ENCODE results near the gene SEC24D. TPM values are rescaled to one million over a fixed set of nuclear protein-coding genes. Genes with fewer than 3 reads are reported as not detected.

SEC24D gene
- total RNA-seq, 4 donors from 2014 or later: 9.7 to 37.9 (median 17.0) TPM

- H3K9me3 ChIP-seq: no peaks in the 10 kb centered on the region
- no peak for TF ChIP-seq CTCF (IDR thresholded peaks at IDR 0.05)
- no peak for TF ChIP-seq POLR2AphosphoS5 (IDR thresholded peaks at IDR 0.05)
- TF ChIP-seq POLR2A (IDR thresholded peaks at IDR 0.05): no peak
- no peak for TF ChIP-seq EP300 (IDR thresholded peaks at IDR 0.05; ENCODE audit: low read depth)
- intact Hi-C loops (cut with DNase I; ENCODE audit: low total_unique reads) (no loop called here), in situ Hi-C loops (cut with MboI; ENCODE audit: low pct_ligation_motif_present in 1 of 4, low pct_unique_long_range_greater_than_20kb in 1 of 4, low sequenced_read_pairs in 3 of 4) (loop anchor here in 2 of 4 donors (10.0 to 25.0 kb wide), 3 partner anchors 114 to 214 kb away; partner anchors contain the start of gene SYNPO2 (in 1 of the 2))
- H3K27ac ChIP-seq: peak overlapping the region; percentile 48 to 81 (median 78)
- no peak overlapping the region for H3K4me3 ChIP-seq
- H3K4me1 ChIP-seq: peaks cover 0 to 46% (median 9%) of the 10 kb centered on the region in 4 donors
- DNase-seq: no peak
- no peaks in the 10 kb centered on the region for H3K36me3 ChIP-seq
- WGBS, 2 donors (ENCODE audit: low coverage in 1 of 2): 64 to 72% methylated on average over 2 to 3 of the region's 3 CpGs
- no peaks in the 10 kb centered on the region for H3K27me3 ChIP-seq
These were observed 63.0 kb downstream of the SEC24D start for GRCh38 chr4:118772767-118773428.

GRCh38 chr4:118772081-118772766, 63.7 kb downstream of the SEC24D start:
- Histone ChIP-seq H3K27ac (peak overlapping the region; percentile 66 to 81 (median 78)), H3K36me3 (peaks cover 0 to 2% (median 0%) of the 10 kb centered on the region in 4 donors), H3K4me3 (no peak overlapping the region), H3K27me3 (no peaks in the 10 kb centered on the region), H3K9me3 (no peaks in the 10 kb centered on the region), H3K4me1 (peaks cover 0 to 46% (median 9%) of the 10 kb centered on the region in 4 donors)
- in situ Hi-C loops (cut with MboI; ENCODE audit: low pct_ligation_motif_present in 1 of 4, low pct_unique_long_range_greater_than_20kb in 1 of 4, low sequenced_read_pairs in 3 of 4): loop anchor here in 2 of 4 donors (10.0 to 25.0 kb wide), 3 partner anchors 115 to 215 kb away; partner anchors contain the start of gene SYNPO2 (in 1 of the 2)
- 34 to 66% methylated on average over 4 to 7 of the region's 7 CpGs for WGBS, 2 donors (ENCODE audit: low coverage in 1 of 2)
- intact Hi-C loops (cut with DNase I; ENCODE audit: low total_unique reads): no loop called here
- TF ChIP-seq EP300 (IDR thresholded peaks at IDR 0.05; ENCODE audit: low read depth) (no peak), POLR2AphosphoS5 (IDR thresholded peaks at IDR 0.05) (no peak), CTCF (IDR thresholded peaks at IDR 0.05) (peak; percentile 49 to 72 (median 57)), POLR2A (IDR thresholded peaks at IDR 0.05) (no peak)
- no peak for DNase-seq

- 80 to 83% methylated on average over 2 of the region's 2 CpGs for WGBS, 2 donors (ENCODE audit: low coverage in 1 of 2)
- Histone ChIP-seq H3K4me1 (peaks cover 3 to 55% (median 10%) of the 10 kb centered on the region in 4 donors), H3K27me3 (no peaks in the 10 kb centered on the region), H3K9me3 (no peaks in the 10 kb centered on the region), H3K36me3 (peaks cover 0 to 11% (median 4%) of the 10 kb centered on the region in 4 donors), H3K4me3 (no peak overlapping the region), H3K27ac (peak overlapping the region; percentile 66 to 81 (median 78))
- no peak for TF ChIP-seq POLR2A (IDR thresholded peaks at IDR 0.05)
- no peak for TF ChIP-seq POLR2AphosphoS5 (IDR thresholded peaks at IDR 0.05)
- TF ChIP-seq CTCF (IDR thresholded peaks at IDR 0.05): no peak
- TF ChIP-seq EP300 (IDR thresholded peaks at IDR 0.05; ENCODE audit: low read depth): no peak
- intact Hi-C loops (cut with DNase I; ENCODE audit: low total_unique reads) (no loop called here), in situ Hi-C loops (cut with MboI; ENCODE audit: low pct_ligation_motif_present in 1 of 4, low pct_unique_long_range_greater_than_20kb in 1 of 4, low sequenced_read_pairs in 3 of 4) (loop anchor here in 2 of 4 donors (10.0 to 25.0 kb wide), 3 partner anchors 117 to 217 kb away; partner anchors contain the start of gene SYNPO2 (in 1 of the 2))
- DNase-seq: no peak
These were observed 65.2 kb downstream of the SEC24D start for GRCh38 chr4:118770741-118771187.

GRCh38 chr4:118769161-118769560, 66.8 kb downstream of the SEC24D start:
- TF ChIP-seq EP300 (IDR thresholded peaks at IDR 0.05; ENCODE audit: low read depth): no peak
- TF ChIP-seq POLR2A (IDR thresholded peaks at IDR 0.05): no peak
- no peak for TF ChIP-seq POLR2AphosphoS5 (IDR thresholded peaks at IDR 0.05)
- no peak for TF ChIP-seq CTCF (IDR thresholded peaks at IDR 0.05)
- no peaks in the 10 kb centered on the region for H3K9me3 ChIP-seq
- no peak for DNase-seq
- H3K27ac ChIP-seq: peak overlapping the region; percentile 66 to 81 (median 78)
- in situ Hi-C loops (cut with MboI; ENCODE audit: low pct_ligation_motif_present in 1 of 4, low pct_unique_long_range_greater_than_20kb in 1 of 4, low sequenced_read_pairs in 3 of 4): loop anchor here in 2 of 4 donors (10.0 to 25.0 kb wide), 3 partner anchors 118 to 218 kb away; partner anchors contain the start of gene SYNPO2 (in 1 of the 2)
- WGBS, 2 donors (ENCODE audit: low coverage in 1 of 2): 51 to 63% methylated on average over 4 of the region's 4 CpGs
- intact Hi-C loops (cut with DNase I; ENCODE audit: low total_unique reads): loop anchor here (10.0 kb wide), 1 partner anchor 116 kb away; the partner anchor contains the start of gene SYNPO2
- H3K4me3 ChIP-seq: no peak overlapping the region
- no peaks in the 10 kb centered on the region for H3K27me3 ChIP-seq
- H3K4me1 ChIP-seq: peaks cover 3 to 66% (median 13%) of the 10 kb centered on the region in 4 donors
- peaks cover 0 to 12% (median 4%) of the 10 kb centered on the region in 4 donors for H3K36me3 ChIP-seq

All from transverse colon (tissue), 4 donors.